GM18867 (cell line): Measurements from ENCODE around the gene FCRLA.
"Not testable (repeated sequence)": the region's sequence is repeated elsewhere in the genome, so short reads cannot be mapped to it uniquely, and the experiment has no call there.

Experiments
- ATAC-seq: cut with Tn5 transposase; IDR thresholded peaks from one replicate; pipeline ENCODE4 v1.9.1; 2021; ENCODE audit warnings: mild to moderate bottlenecking, moderate library complexity; ENCODE audit not compliant: unreplicated experiment

Gene FCRLA, protein sequence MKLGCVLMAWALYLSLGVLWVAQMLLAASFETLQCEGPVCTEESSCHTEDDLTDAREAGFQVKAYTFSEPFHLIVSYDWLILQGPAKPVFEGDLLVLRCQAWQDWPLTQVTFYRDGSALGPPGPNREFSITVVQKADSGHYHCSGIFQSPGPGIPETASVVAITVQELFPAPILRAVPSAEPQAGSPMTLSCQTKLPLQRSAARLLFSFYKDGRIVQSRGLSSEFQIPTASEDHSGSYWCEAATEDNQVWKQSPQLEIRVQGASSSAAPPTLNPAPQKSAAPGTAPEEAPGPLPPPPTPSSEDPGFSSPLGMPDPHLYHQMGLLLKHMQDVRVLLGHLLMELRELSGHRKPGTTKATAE

DNA sequence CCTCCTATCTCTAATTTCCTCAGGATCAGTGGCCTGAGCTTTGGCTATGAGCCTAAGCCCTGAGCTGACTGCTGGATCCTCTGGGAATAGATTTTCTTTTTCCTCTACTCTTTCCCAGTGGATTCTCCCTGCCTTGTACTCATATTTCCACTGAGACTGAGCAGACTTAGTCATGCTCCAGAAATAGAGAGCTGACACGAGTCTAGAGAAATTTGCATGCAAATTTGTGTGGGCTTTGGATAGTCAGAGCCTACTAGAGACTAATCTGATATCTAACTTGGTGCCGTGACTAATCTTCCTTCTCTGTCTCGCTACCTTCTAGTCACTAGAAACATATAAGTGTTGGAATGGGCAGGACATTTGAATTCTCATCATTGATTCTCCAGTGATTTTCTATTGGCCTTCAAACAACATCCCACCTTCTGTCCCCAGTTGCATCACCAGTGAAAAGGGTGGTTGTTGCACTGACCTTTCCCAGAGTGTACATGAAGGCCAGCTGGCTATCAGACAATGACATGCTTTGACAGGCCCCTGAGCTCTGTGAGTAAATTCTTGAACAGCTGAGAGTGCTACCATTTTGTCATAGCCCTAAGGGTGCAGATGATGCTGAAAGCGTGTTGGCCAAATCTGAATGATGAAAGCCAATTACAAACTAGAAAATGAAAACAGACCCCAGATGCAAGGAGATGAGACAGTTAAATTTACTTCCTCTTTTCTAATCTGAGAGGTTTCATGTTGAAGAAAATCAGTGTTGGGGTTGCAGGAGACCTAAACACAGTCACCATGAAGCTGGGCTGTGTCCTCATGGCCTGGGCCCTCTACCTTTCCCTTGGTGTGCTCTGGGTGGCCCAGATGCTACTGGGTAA lies at the start of gene FCRLA:
Gene FCRLA (plus strand): TSS at position 748 of the 866 bp plus-strand sequence. CDS start 36 bp downstream, at position 784.
- peak; percentile 72 for ATAC-seq

DNA sequence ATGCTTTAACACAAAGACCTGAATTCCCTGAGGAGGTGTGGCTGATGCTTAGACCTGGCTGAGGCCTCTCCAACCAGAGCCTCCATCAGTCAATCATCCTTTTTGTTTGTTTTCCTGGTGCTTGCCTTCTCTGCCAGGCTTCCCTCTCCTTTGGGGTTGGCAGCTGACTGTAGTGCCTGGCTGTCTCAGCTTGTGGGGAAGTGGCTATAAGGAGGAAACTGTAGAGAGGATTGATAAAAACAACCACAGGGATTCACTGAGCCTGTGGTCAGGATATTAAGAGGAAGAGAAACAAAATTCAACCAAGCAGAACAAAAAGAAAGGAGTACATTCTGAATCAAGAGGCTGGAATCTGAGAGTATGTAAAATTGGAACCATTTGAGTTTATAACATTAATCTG lies 48.5 kb upstream of the FCRLA start:
- not testable (repeated sequence) for ATAC-seq

DNA sequence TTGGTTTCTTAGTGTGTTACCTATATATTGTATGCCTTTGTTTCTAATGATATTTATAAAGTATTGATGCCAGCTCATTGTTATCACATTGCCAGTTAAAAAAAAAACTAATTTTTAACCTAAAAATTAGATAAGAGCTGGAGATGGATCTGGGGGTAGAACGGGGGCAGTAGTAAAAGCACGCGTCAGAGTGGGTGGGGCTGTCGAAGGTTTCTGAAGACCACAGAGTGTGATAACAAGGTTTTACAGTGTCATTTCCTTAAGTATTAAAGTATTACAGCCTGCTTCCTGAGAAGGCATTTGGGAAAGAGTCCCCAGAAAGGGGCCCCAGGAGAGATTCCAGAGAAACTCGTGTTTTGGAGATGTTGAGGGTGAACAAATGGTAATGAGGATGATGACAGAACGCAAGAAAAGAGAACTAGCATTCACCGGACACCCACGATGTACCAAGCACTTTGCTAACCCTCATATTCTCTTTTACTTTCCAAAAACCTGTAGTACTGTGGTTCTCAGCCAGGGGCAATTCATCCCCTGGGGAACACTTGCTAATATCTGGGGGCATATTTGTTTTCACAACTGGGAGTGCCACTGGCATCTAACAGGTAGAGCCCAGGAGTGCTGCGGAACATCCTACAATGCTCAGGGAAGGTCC lies 45.2 kb upstream of the FCRLA start:
- ATAC-seq: peak; percentile 45

DNA sequence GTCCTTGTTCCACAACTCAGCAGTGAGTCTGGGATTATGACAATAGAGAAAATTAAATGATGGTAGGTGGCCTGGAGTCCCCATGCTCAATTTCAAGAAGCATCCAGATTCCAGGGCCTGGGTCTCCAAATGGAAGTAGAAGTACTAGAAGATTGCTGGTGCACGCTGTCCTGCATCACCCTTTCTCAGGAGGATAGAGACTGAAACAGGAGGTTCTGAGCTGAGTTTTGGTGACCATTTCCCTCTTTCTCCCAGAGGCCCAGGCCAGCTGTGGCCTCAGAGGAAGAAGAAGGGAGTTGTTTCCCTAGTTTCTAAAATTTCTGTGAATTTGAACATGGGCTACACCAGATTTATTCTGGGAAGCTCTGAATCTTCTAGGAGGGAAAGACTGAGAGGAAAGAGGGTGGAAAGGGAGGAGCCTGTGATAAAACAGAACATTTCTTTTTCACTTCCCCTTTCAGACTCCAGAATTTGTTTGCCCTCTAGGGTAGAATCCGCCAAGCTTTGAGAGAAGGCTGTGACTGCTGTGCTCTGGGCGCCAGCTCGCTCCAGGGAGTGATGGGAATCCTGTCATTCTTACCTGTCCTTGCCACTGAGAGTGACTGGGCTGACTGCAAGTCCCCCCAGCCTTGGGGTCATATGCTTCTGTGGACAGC lies 44.2 kb upstream of the FCRLA start, which contains the start of gene FCGR2B:
Gene FCGR2B (plus strand): TSS at position 460 of the 656 bp plus-strand sequence. CDS start 99 bp downstream, at position 559.
- peak; percentile 68 for ATAC-seq

DNA sequence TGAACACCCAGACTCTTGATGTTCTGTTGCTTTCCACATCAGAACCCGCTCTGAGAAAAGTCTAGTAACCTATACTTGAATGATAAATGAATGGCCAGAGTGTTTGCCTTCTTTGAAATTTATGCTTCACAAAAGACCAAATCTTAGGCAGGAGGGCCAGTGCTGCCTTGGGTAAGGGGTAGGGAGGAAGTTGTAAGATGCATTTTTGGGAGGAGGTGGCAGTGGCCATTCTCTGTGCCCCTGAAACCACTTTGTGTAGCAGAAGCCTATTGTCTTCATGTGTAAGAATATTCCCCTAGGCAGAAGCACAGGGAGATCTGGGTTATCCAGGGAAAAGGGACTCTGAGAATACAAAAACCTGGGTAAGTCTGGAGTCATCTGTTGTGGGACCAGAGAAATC lies 43.5 kb upstream of the FCRLA start:
- ATAC-seq: peak; percentile 9

DNA sequence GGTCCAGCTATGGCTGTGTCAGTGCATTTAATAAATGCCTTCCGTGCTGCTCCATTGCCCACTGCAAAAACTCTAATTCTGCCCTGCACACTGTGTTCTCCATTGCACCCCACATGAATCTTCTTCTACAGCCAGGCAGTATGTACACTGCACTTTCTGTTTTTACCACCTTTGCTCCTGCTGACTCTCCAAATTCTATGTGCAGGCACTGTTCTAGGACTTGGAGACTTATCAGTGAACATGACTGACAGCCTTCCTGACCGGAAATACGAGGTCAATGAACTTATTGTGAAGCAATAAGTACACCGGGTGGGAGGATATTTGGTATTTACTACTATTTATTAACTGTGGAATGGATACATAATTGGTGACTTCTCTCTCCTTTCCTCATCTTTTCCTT lies 42.3 kb upstream of the FCRLA start:
- not testable (repeated sequence) for ATAC-seq

DNA sequence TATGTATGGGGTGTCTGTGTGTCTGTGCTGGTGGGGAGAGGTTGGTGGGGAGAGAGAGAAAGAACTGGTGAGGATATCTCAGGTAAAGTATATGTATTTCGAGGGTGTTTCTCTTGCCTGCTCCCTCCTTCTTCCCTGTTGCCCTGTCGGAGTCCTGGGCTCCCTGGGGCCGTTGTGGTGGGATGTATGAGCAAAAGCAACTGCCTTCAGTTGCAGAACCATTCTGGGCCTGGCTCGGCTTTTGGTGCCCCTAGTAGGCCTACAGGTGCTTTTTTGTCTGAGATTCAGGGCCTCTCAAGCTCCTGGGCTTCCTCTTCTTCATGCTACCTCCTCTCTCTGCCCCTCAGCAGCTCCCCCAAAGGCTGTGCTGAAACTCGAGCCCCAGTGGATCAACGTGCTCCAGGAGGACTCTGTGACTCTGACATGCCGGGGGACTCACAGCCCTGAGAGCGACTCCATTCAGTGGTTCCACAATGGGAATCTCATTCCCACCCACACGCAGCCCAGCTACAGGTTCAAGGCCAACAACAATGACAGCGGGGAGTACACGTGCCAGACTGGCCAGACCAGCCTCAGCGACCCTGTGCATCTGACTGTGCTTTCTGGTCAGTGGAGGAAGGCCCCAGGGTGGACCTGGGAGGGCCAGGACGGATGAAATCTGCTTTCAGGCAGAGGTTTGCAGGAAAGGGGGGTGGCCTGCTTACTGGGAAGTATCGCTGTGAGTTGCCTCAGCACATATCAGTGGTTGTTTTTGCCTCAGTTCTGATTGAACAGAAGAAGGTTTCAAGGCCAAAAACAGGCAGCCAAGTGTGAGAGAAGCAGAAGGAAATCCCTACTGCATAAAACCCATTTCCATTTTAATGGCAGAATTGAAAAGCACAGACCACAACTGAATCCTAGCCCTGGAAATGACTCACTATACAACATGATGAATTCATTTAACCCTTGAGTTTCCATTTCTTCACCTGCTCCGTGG lies 35.7 kb upstream of the FCRLA start:
- ATAC-seq: not testable (repeated sequence)

DNA sequence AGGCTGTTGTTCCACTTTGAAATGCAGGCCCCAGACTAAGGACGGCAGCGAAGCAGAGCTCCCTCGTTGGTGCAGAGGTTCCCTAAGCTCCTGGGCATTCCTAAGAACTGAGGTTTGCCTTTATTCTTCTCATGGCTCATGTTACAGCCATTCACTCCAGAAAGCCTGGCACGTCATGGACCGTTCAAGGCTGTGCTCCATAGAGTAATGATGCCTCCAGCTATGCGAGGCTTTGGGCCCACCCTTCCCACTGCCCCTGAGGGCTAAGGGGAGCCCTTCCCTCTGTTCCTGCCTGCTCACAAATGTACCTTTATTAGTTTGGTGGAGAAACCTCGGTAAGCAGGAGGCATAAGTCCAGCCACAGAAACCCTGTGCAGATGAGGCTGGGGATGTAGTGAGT lies 33.6 kb upstream of the FCRLA start:
- ATAC-seq: not testable (repeated sequence)

DNA sequence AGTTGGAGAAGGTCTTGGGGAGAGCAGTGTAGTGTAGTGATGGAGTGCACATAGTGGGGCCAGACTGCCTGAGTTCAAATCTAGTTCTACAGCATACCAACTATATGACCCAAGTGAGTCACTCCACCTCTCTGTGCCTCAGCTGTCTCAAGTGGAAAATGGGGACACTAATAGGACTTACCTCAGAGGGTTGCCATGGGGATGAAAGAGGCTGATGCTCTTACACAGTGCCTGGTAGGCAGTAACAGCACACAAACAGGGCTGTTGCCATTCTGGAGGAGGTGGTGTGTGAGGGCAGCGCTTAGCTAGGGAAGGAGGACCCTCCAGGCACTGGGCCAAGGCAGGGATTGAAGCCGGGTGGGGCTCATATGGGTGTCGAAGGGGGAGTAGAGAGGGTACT lies 32.6 kb upstream of the FCRLA start:
- ATAC-seq: not testable (repeated sequence)

DNA sequence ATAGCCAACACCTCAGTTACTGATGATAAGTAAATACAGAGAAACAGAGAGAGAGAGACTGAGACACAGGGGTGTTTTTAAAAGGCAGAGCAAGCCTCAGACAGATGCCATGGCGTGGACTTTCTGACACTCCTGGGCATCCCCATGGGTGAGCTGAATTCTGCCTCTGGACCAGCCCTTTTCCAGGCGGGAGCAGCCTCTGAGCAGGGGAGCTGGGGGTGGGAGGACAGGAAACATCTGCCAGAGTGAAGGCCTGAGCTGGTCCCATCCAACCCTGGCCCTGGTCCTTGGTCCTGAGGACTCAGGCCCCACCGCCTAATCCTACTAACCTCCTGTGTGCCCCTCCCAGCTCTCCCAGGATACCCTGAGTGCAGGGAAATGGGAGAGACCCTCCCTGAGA lies 32.1 kb upstream of the FCRLA start:
- not testable (repeated sequence) for ATAC-seq

DNA sequence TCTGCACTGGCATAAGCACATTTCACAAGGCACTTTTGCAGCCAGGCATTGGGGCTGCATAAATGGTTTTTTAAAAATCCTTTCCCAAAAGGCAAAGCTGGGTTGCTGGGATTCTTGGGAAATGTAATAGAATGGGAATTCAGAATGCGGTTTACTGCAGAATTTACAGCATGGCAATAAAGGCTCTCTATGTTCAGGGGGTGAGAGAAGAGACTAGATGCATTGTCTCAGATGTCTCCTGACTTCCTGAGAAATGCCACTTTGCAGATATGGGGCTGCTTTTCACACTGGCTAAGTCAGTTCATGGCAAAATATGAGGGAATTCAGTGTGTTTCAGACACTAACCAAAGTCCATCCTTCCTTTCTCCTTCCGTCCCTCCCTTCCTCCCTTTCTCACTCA lies 30.6 kb upstream of the FCRLA start:
- no peak for ATAC-seq

DNA sequence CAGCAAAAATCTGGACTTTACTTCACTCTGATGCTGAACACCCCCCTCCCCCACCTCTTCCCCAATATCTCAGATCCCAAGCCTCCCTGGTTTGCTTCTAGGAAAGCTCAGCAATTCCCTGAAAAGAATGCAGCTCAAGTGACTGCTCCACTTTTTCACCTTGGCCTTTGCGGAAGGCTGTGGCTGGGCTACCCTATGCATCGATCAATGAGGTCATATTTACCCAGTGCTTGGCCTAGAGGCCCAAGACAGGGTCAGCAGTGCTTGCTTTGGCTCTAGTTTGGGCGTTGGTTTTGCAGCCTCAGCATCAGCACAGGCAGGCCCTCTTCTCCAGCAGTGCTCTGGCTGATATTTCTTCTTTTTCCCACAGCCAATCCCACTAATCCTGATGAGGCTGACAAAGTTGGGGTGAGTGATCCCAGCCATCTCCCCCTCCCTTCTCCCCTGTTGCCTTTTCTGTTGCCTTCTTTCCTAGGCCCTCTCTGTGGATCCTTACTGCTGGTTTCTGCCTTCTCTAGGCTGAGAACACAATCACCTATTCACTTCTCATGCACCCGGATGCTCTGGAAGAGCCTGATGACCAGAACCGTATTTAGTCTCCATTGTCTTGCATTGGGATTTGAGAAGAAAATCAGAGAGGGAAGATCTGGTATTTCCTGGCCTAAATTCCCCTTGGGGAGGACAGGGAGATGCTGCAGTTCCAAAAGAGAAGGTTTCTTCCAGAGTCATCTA lies 29.9 kb upstream of the FCRLA start:
- ATAC-seq: no peak

DNA sequence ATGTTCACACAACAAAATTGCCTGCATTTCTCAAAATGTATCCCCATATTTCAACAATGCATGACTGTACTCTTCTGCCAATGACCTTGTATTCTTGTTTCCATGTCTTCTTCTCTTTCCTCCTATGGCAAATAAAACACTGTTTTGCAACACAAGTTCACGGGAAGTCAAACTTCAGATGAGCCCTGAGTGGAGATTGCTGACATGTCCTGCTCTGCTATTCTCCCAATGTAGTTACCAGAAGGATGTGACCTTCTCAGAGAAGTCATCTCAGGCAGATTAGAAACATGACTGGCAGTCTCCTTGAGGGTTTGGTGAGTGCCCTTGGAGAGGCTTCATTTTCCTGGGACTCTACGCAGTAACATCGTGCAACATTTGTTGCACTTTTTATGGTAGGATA lies 28.5 kb upstream of the FCRLA start:
- ATAC-seq: no peak

DNA sequence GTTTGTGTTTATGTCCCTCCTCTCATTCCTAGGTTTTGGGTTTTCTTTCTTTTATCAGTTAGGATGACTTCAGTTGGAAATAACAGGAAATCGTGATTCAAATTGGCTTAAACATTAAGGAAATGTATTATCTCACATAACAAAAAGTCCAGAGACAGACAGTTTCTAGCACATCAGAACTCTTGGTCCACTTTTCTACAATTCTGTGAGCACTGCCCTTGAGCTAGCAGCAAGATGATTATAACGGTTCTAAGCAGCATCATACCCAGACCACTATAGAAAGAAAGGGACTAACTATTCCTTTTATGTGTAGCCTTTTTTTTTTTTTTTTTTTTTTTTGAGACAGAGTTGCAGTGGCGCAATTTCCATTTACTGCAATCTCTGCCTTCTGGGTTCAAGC lies 25.1 kb upstream of the FCRLA start:
- ATAC-seq: no peak

DNA sequence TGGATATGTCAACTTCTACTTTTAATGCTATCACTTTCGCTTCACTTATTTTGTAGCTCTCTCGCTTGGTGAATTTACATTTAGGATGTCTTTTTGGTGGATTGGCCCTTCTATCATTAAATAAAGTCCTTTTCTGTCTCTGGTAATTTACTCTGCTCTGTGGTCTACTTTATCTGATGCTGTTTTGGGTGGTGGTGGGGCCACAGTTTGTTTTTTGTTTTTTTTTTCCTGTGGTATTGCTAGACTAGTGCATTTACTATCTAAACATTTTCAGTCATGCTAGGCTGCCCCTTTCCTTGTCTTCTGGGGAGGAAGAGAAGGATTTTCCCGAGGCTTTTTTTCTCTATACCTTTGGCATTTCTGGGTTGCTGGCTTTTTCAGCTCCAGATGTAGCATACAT lies 18.1 kb upstream of the FCRLA start:
- no peak for ATAC-seq

DNA sequence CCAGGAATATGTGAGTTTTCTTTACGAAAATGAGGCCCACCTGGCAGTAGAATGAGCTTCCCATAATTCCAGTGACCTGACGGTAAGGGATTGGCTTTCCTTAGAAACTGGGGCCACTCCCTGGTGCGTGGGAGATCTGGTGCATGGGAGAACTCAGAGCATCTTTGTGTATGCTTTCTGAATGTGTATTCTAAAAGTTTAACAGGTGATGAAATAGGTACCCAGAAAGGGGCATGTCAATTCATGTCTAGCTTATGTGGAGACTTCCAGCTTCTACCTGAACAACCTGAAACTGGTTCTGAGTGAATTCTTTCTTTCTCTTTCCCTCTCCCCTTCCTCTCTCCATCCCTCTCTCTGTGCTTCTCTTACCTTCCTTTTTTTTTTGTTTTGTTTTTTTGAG lies 15.2 kb upstream of the FCRLA start:
- ATAC-seq: no peak

DNA sequence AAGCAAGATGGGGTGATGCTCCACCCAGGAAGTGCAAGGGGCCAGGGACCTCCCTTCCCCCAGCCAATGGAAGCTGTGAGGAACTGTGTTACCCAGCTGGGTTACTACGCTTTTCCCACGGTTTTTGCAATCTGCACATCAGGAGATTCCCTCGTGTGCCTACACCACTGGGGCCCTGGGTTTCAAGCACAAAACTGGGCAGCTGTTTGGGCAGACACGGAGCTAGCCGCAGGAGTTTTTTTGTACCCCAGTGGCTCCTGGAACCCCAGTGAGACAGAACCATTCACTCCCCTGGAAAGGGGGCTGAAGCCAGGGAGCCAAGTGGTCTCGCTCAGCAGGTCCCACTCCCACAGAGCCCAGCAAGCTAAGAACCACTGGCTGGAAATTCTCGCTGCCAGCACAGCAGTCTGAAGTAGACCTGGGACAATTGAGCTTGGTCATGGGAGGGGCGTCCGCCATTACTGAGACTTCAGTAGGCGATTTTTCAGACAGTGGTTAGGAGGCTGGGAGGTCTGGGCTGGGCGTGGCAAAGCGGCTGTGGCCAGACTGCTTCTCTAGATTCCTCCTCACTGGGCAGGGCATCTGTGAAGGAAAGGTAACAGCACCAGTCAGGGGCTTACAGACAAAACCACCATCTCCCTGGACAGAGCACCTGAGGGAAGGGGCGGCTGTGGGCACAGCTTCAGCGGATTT lies 13.9 kb upstream of the FCRLA start:
- ATAC-seq: not testable (repeated sequence)

DNA sequence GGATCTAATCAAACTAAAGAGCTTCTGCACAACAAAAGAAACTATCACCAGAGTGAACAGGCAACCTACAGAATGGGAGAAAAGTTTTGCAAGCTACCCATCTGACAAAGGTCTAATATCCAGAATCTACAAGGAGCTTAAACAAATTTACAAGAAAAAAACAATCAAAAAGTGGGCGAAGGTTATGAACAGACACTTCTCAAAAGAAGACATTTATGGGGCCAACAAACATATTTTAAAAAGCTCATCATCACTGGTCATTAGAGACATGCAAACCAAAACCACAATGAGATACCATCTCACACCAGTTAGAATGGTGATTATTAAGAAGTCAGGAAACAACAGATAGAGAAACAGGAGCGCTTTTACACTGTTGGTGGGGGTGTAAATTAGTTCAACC lies 8.7 kb upstream of the FCRLA start:
- not testable (repeated sequence) for ATAC-seq
